NCI-H2171 treated with DMSO at 0.1 percent for 48 hours (cell line): ENCODE data around the gene MYH2.

Experiments
- DNase-seq: peaks from one replicate; lab custom pipeline; 2025; lab: John Stamatoyannopoulos, UW

The MYH2 gene

GRCh38 chr17:10516065-10516464, 33.4 kb downstream of the MYH2 start:
- DNase-seq = no peak

- no peak for DNase-seq
These were observed 36.0 kb downstream of the MYH2 start for GRCh38 chr17:10513299-10514067.

GRCh38 chr17:10512856-10513255, 36.6 kb downstream of the MYH2 start:
- no peak for DNase-seq

GRCh38 chr17:10499950-10500349, 49.5 kb downstream of the MYH2 start:
- DNase-seq = no peak

- DNase-seq = no peak
These were observed 57.5 kb downstream of the MYH2 start for GRCh38 chr17:10492004-10492403.

- no peak for DNase-seq
These were observed 67.2 kb downstream of the MYH2 start for GRCh38 chr17:10482252-10482651.

GRCh38 chr17:10477701-10478100, 71.8 kb downstream of the MYH2 start:
- DNase-seq = no peak

GRCh38 chr17:10474536-10474935, 74.9 kb downstream of the MYH2 start:
- DNase-seq = no peak

GRCh38 chr17:10471858-10472257, 77.6 kb downstream of the MYH2 start:
- no peak for DNase-seq
